GM12872 (cell line): ENCODE measurements around the gene TBX15.

ENCODE experiments used
- TF ChIP-seq, protein P1 (sequence below): IDR thresholded peaks from 3 replicates; pipeline ENCODE4 v1.5.1; 2011; ENCODE audit warnings: low read depth, mild to moderate bottlenecking, low read length, moderate library complexity; ENCODE audit not compliant: insufficient read depth

The TBX15 gene

DNA sequence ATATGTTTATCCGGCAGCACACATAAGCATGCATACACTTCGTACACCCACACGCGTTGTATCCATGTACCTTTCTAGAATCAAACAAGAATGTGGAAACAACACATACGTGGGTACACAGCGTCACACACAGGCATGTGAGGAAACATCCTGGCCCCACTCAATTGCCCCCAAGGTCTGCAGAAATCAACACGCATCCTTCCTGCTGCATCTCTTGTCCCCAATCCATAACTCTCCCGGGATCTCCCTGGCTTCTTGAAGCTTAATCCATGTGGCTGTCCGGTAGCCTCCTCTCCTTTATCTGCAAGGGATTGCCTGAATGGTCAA is 5.5 kb upstream of the TBX15 start:
- TF ChIP-seq, protein P1, sequence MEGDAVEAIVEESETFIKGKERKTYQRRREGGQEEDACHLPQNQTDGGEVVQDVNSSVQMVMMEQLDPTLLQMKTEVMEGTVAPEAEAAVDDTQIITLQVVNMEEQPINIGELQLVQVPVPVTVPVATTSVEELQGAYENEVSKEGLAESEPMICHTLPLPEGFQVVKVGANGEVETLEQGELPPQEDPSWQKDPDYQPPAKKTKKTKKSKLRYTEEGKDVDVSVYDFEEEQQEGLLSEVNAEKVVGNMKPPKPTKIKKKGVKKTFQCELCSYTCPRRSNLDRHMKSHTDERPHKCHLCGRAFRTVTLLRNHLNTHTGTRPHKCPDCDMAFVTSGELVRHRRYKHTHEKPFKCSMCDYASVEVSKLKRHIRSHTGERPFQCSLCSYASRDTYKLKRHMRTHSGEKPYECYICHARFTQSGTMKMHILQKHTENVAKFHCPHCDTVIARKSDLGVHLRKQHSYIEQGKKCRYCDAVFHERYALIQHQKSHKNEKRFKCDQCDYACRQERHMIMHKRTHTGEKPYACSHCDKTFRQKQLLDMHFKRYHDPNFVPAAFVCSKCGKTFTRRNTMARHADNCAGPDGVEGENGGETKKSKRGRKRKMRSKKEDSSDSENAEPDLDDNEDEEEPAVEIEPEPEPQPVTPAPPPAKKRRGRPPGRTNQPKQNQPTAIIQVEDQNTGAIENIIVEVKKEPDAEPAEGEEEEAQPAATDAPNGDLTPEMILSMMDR = peak; percentile 82

DNA sequence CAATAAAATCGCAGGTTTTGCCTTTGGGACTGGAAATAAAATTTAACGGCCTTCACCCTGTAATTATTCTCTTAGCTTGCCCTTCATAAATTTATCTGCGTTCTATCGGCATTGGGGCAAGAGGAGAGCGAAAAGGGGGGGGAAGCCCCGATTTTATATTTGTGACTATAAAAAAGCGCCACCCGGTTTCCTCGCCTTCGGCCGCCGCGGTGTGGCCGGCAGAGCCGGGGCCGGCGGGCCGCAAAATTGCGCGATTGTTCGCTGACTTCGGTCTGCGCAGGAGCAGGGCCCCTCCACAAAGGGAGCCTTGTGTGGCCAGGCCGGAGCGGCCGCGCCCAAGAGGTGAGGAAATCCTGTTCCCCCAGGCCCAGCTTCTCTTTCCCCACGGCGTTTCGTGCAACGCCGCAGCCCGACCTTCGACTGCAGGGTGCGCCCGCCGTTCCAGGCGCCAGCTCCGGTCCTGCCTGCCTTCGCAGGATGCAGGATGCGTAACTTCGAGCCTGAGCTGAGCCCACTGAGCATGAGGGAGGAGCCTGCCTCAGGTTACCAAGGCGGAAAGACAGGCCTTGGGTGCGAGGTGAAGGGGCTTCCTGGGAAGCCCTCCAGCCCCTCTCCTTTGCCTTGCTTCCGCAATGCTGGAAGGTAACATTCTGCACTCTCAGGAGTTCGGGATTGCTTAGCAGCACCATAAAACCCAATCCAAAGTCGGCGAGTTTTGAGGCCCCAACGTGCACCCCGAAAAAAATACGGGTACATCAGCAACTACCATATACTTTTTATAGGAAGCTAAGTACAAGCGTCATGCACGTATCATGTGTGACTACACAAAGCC is 4.9 kb upstream of the TBX15 start:
- TF ChIP-seq, protein P1 = no peak

DNA sequence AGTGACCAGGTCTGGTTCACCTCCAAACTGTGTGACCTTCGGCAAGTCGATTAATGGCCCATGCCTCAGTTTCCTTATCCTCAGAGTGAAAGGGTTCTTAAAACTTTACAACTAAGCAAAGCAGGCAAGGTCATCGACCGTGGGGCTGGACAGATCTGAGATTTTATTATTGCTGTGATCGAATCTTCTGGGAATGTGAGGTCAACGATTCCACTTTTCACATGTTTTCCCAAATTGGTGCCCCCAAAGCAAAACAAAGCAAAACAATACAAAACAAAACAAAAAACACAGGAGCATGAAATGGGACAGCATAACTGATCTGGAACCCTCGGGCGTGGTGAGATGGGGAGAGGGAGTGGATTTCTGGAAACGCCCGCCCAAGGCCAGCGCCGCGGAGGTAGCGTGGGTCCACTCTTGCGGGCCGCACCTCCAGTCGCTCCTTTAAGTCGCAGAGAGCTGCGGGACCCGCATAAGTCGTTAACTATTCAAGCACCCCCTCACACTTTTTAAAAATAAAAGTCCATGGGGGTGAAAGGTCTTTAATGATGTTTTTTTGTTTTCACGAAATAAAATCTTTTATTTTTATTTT is 4.2 kb upstream of the TBX15 start:
- TF ChIP-seq, protein P1 = no peak

GRCh38 chr1:118991448-118991847 is 3.3 kb upstream of the TBX15 start:
- TF ChIP-seq, protein P1 = no peak

- TF ChIP-seq, protein P1 = no peak
These were observed 2.5 kb upstream of the TBX15 start for GRCh38 chr1:118990513-118991152.

DNA sequence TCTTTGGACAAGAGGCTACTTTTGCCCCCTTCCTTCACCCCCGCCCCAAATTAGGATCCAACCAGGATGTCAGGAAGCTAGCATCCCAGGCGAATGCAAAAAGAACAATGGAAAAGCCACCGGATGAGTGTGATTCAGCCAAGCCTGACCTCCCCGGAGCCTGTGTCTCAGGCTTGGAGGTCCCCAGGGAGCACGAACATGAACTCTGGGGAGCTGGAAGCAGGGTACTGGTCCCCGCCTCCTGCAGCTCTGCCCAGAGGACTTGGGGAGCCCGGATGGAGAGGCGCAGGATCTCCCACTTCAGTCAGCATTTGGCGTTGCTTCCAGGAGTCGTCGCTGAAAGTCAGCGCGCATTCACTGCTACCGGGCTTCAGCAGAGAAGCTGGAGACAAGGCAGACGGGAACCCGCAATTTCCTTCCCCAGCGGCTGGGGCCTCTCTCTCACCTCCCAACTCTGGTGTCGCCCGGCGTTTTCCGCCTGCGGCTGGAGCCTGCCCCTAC is 1.8 kb upstream of the TBX15 start:
- TF ChIP-seq, protein P1 = no peak

DNA sequence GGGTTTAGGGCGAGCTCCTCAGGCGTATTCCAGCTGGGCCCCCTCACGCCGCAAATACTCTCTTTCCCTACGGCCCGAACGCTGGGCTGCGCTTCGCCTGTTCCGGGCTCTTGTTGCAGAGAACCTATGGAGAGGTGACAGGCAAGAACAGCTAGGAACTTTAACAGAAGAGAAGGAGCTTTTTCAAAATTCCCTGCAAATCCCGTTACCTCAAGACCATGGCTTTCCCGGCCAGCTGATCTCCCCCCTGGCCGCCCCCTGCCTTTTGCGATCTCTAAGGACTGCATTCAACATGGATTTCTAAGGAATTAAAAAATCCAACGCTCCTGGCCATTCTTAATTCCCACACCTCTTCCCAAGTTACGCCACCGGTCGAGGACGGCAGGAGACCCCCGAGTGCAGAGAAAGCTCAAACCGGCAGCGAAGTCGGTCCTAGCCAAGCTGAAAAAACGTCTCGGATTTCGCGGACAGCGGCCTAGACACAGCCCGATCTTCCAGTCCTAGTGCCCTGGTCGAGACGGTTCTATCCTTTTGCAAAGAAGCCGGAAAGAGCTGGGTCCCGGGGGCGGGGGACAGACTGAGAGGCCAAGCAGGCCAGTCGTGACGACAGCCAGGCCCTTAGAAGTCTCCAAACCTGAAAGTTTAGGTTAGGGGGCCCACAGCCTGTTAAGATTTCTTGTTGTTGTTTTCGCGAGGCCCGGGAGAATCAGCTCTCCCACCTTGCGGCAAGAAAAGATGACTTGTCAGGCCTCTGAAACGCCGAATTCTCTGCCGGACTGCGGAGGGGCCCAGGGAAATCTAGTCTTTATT is 1.1 kb upstream of the TBX15 start:
- TF ChIP-seq, protein P1 = no peak
